Memory B cell (primary cell): ENCODE measurements around the gene FAF2.
"Not testable (repeated sequence)": the region's sequence is repeated elsewhere in the genome, so short reads cannot be mapped to it uniquely, and the experiment has no call there.

Experiments used
- ATAC-seq: fragments of 150-1000 bp; cut with Tn5 transposase; 2 replicates; pipeline ENCODE4 v1.10.0; 2021; ENCODE audit warnings: low read depth, mild to moderate bottlenecking, moderate library complexity
- DNase-seq, 2 donors: peaks; one replicate each; pipeline ENCODE4 v3.0.0; 2022; ENCODE audit warnings: low spot score in 2 of 2
- H3K27ac Mint-ChIP-seq: one replicate; pipeline ENCODE4 v1.8.0; 2022; ENCODE audit warnings: mild to moderate bottlenecking, moderate library complexity, mixed read lengths
- H3K27me3 Mint-ChIP-seq: one replicate; pipeline ENCODE4 v1.8.0; 2022; ENCODE audit warnings: mixed read lengths
- H3K36me3 Mint-ChIP-seq: one replicate; pipeline ENCODE4 v1.8.0; 2022; ENCODE audit warnings: mild to moderate bottlenecking, mixed read lengths
- H3K4me1 Mint-ChIP-seq: one replicate; pipeline ENCODE4 v1.8.0; 2022; ENCODE audit warnings: mixed read lengths
- H3K4me3 Mint-ChIP-seq: one replicate; pipeline ENCODE4 v1.8.0; 2022; ENCODE audit warnings: mild to moderate bottlenecking, moderate library complexity, mixed read lengths
- H3K9me3 Mint-ChIP-seq: one replicate; pipeline ENCODE4 v1.8.0; 2022; ENCODE audit warnings: mixed read lengths

The FAF2 gene

DNA sequence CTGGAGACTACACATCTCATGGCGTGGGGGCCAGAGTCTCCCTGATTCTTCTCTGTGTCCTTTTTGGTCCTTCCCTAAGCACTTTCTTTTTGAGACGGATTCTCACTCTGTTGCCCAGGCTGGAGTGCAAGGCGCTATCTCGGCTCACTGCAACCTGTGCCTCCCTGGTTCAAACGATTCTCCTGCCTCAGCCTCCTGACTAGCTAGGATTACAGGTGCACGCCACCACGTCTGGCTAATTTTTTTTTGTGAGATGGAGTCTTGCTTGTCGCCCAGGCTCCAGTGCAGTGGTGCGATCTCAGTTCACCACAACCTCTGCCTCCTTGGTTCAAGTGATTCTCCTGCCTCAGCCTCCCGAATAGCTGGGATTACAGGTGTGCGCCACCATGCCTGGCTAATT, 102.8 kb downstream of the FAF2 start:
- not testable (repeated sequence) for DNase-seq, H3K9me3 Mint-ChIP-seq, H3K27ac Mint-ChIP-seq, ATAC-seq, H3K27me3 Mint-ChIP-seq, H3K36me3 Mint-ChIP-seq
- Mint-ChIP-seq H3K4me1 (peaks cover 19% of the 10 kb centered on the region), H3K4me3 (peak overlapping the region; percentile 51)

DNA sequence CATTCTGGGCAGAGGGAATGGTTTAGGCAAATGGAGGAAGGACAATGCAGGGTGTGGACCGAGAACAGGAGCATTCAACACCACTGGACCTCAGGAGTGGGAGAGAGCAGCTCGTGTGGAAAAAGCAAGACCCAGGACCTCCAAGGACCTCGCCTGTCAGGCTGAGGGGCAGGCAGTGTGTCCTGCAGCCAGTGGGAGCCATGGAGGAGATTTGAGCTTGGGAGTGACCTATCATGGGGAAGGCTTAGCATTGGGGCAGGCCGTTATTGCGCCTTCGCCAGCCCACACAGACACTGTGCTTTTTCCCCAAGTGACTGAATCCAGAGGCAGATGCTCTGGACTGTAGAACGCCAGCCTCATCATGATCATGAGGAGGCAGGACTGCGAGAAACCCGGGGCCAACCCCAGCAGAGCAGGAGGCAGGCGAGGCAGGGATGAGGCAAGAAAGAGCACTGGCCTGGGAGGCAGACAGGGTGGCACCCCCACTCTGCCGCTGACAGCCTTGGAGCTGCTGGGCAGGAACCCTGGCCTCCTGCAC, 104.2 kb downstream of the FAF2 start:
- Mint-ChIP-seq H3K9me3 (no peaks in the 10 kb centered on the region), H3K4me3 (no peak overlapping the region), H3K27me3 (peaks cover 7% of the 10 kb centered on the region), H3K36me3 (no peaks in the 10 kb centered on the region), H3K27ac (no peak overlapping the region), H3K4me1 (peaks cover 19% of the 10 kb centered on the region)
- ATAC-seq = no peak
- no peak for DNase-seq

DNA sequence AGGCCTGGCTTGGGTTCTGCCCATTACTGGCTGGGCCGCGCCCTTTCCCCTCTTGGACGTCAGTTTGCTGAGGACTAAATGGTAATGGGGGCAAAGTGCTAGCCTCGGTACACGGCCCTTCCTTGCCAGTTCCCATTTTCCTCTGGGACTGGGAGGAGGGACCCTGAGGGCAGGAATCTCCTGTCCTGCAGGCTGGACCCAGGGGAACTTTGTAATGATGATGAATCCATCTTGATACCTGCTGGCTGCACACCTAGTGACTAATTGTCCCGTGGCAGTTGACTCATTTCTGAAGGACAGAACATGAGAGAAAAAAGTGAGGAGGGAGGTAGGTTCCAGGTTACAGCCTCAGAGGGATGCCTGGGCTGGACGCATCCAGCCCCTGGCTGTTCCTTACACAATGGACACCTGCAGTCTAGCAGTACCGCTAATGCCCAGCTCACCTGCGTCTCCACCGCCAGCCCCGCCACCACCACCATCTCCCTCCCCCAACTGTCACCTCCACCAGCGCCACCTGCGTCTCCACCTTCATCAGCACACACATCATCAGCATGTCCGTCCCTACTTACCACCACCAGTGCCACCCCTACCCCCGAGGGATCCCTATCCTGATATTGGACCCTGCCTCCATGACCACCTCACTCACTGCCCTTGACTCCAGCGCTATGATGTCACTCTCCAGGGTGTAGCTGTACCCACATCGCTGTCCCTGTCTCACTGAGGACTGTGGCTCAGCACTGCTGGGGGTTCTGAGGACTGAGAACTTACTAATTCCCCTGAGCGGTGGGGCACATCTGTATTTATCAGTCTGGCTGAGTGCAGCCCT, 105.3 kb downstream of the FAF2 start:
- no peaks in the 10 kb centered on the region for H3K36me3 Mint-ChIP-seq
- peaks cover 19% of the 10 kb centered on the region for H3K4me1 Mint-ChIP-seq
- H3K27me3 Mint-ChIP-seq = peaks cover 7% of the 10 kb centered on the region
- H3K27ac Mint-ChIP-seq = no peak overlapping the region
- H3K4me3 Mint-ChIP-seq = no peak overlapping the region
- DNase-seq (no peak), ATAC-seq (no peak)
- H3K9me3 Mint-ChIP-seq = no peaks in the 10 kb centered on the region

DNA sequence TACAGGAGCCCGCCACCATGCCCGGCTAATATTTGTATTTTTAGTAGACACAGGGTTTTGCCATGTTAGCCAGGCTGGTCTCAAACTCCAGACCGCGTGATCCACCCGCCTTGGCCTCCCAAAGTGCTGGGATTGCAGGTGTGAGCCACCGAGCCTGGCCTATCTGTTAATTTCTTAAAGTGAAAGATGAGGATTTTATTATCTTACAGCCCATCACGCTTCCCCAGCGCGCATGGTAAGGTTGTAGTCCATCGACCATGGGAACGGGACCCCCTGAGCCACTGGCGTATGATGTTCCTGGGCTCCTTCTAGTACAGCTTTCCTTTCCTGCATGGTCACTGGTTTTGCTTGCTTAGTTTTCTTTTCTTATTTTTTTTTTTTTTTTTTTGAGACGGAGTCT, 109.7 kb downstream of the FAF2 start:
- Mint-ChIP-seq H3K27me3 (peaks cover 13% of the 10 kb centered on the region), H3K4me3 (no peak overlapping the region), H3K9me3 (no peaks in the 10 kb centered on the region), H3K4me1 (peaks cover 13% of the 10 kb centered on the region), H3K27ac (no peak overlapping the region), H3K36me3 (no peaks in the 10 kb centered on the region)
- ATAC-seq (no peak), DNase-seq (no peak)
